ENCODE measurements around the gene KCNJ6. TPM values are rescaled to one million over a fixed set of nuclear protein-coding genes. Genes with fewer than 3 reads are reported as not detected.

Gene KCNJ6
- total and polyA plus RNA-seq, 10 of the 15 experiments (the other 5 are each of a cell fraction or from before 2014, with no cell fraction given) = 0.03 to 0.07 (median 0.04) TPM; not detected in 7

DNA sequence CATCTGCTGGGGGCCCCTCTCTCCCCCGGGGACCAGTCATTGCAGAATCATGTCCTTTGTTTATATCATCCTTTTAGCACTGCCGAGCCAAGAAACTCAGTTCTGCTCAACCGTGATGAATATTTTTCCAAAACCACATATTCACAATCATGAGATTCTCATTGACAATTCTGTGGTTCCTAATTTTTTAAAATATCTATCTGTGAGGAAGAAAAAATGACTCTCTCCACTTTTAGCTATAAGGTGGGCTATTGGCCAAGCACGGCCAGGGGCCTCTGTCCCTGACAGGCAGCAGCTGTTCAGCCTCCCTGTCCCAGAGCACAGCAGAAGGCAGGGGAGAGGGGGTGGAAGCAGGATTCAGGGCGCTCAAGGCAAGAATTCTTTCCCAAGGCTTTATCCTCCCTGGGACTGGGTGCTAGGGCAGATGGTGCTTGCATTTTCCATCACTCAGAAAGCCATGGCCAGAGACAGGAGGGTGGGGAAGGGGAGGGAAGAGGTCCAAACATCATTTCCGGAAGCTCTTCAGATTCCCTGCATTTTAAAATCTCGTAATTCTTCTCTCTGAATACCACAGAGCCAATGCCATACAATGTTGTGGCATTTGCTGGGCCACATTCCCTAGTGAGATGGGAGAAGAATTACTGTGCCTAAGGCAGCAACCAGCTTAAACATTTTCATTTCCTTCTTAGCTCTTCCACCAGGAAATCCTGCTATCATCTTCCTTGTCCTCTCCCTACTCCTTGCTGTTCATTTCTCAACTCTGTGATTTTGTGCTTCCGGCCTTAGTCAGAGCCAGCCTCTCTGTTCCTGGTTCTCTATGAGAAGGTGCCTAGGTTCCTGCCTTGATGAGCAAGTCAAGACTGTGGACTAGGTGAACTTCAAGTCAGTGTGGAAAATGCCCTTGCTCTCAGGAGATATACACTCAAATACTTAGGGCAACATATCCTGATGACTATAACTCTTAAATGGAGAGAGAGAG lies 60.3 kb downstream of the KCNJ6 start (continued):
- TF ChIP-seq, protein P1, sequence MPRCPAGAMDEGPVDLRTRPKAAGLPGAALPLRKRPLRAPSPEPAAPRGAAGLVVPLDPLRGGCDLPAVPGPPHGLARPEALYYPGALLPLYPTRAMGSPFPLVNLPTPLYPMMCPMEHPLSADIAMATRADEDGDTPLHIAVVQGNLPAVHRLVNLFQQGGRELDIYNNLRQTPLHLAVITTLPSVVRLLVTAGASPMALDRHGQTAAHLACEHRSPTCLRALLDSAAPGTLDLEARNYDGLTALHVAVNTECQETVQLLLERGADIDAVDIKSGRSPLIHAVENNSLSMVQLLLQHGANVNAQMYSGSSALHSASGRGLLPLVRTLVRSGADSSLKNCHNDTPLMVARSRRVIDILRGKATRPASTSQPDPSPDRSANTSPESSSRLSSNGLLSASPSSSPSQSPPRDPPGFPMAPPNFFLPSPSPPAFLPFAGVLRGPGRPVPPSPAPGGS (IDR thresholded peaks at IDR 0.05; ENCODE audit: borderline replicate concordance, insufficient read depth, low read depth, low read length, poor library complexity, severe bottlenecking) = no peak
- TF ChIP-seq, protein P2, sequence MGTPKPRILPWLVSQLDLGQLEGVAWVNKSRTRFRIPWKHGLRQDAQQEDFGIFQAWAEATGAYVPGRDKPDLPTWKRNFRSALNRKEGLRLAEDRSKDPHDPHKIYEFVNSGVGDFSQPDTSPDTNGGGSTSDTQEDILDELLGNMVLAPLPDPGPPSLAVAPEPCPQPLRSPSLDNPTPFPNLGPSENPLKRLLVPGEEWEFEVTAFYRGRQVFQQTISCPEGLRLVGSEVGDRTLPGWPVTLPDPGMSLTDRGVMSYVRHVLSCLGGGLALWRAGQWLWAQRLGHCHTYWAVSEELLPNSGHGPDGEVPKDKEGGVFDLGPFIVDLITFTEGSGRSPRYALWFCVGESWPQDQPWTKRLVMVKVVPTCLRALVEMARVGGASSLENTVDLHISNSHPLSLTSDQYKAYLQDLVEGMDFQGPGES (IDR thresholded peaks at IDR 0.05) = no peak
- TF ChIP-seq FOXK2 (IDR thresholded peaks at IDR 0.05) (no peak), ETV6 (conservative IDR thresholded peaks at IDR 0.05 in 1 of 2, IDR thresholded peaks at IDR 0.05 in 1 of 2; ENCODE audit: borderline replicate concordance in 1 of 2, low read depth in 1 of 2) (no peak), RB1 (IDR thresholded peaks at IDR 0.05; ENCODE audit: borderline replicate concordance) (no peak), EED (IDR thresholded peaks at IDR 0.05; ENCODE audit: low read depth) (no peak), TCF3 (IDR thresholded peaks at IDR 0.05; ENCODE audit: borderline replicate concordance, insufficient read depth, low read depth, low read length) (no peak), ATF7 (IDR thresholded peaks at IDR 0.05; ENCODE audit: low read depth) (no peak)
- TF ChIP-seq, protein P3, sequence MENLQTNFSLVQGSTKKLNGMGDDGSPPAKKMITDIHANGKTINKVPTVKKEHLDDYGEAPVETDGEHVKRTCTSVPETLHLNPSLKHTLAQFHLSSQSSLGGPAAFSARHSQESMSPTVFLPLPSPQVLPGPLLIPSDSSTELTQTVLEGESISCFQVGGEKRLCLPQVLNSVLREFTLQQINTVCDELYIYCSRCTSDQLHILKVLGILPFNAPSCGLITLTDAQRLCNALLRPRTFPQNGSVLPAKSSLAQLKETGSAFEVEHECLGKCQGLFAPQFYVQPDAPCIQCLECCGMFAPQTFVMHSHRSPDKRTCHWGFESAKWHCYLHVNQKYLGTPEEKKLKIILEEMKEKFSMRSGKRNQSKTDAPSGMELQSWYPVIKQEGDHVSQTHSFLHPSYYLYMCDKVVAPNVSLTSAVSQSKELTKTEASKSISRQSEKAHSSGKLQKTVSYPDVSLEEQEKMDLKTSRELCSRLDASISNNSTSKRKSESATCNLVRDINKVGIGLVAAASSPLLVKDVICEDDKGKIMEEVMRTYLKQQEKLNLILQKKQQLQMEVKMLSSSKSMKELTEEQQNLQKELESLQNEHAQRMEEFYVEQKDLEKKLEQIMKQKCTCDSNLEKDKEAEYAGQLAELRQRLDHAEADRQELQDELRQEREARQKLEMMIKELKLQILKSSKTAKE (IDR thresholded peaks at IDR 0.05; ENCODE audit: low read depth, poor library complexity, severe bottlenecking) = no peak

Measured in GM12878 (cell line).